SK-N-MC (cell line): ENCODE measurements around the gene CAVIN2.

Experiments
- EZH2 ChIP-seq: fragments of 200-600 bp; sonication (generic); IDR thresholded peaks from one replicate; pipeline ENCODE4 v1.6.1; 2017; ENCODE audit warnings: antibody characterized with exemption
- FOXP2 ChIP-seq: optimal IDR thresholded peaks from 2 replicates; pipeline ENCODE3; 2011; ENCODE audit warnings: mild to moderate bottlenecking, moderate library complexity; ENCODE audit not compliant: insufficient read depth; ENCODE audit errors: extremely low read length, control extremely low read depth
- POLR2AphosphoS5 ChIP-seq: IDR thresholded peaks from 2 replicates; pipeline ENCODE4 v1.6.1; 2012; ENCODE audit warnings: mild to moderate bottlenecking, low read depth, low read length, borderline replicate concordance

DNA sequence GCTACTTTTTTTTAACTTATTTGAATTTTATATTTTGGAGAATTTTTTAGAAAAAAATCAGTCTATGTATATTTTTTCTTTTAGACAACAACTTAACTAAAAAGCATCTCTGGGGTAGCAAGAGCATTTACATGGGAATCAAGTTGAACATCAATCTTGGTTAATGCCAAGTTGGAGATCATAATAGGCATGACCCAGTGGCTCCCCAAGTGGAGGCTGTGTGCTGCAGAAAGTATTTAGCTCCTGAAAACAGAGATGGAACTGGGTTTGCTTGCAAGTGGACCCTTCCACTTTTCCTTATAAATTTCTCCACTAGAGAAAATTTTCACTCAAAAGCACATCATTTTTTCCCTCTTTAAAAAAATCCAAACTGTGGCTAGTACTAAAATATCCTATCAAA, 23.9 kb upstream of the CAVIN2 start:
- TF ChIP-seq EZH2 (no peak), POLR2AphosphoS5 (no peak), FOXP2 (no peak)
